ENCODE measurements around the gene ZNF30. TPM values are rescaled to one million over a fixed set of nuclear protein-coding genes. Genes with fewer than 3 reads are reported as not detected.

ZNF30 gene
- 1 to 10 TPM in 3 of 4 donors, under 1 TPM in 1; 0.86 to 2.1 (median 1.6) TPM for total RNA-seq
- 1 to 10 TPM in 2 of 3 donors, under 1 TPM in 1; 0.91 to 6.6 (median 1.9) TPM for polyA plus RNA-seq
- long read RNA-seq, donor 1, partial matches to known transcripts, result 0 of 3 reads
- long read RNA-seq, donor 1, other reads (novel, unspliced or antisense), result 2 of 3 reads
- long read RNA-seq, donor 2, partial matches to known transcripts, result 0 of 7 reads
- long read RNA-seq, donor 2, other reads (novel, unspliced or antisense), result 3 of 7 reads

DNA sequence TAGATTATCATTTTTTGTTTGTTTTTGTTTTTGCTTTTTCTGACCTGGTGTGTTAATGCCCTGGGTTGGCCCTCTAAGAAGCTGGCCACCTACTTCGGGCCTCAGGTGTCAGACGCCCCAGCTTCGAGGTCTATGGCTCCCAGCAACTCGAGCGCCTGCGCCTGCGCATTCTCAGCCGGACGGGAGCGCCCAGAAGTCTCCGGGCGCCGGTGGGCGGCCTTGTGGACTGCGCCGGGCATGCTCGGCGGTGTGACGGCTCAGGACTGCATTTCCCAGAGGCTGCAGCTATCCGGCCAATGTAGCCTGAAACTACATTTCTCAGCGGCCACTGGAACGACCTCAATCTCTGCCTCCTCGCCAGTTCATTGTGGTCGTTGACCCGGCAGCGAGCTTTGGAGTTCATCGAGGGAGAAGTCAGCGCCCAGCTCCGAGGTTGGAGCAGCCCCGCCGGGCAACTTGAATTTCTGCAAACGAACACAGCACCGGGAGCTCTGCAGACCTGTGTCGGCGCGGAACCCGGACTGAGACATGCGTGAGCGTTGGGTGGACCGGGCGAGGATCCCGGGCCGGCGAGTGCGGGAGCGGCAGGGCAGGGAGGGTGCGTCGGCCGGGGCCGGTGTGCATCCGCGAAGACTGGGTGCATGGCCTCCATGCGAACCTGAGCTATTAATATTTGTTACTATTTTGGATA lies at the start of gene ZNF30:
Gene ZNF30, plus strand, starts transcription at position 219 of the 691 bp plus-strand sequence. CDS start 3,045 bp downstream, outside the sequence.
- DNase-seq, result peak; percentile 93 to 96

DNA sequence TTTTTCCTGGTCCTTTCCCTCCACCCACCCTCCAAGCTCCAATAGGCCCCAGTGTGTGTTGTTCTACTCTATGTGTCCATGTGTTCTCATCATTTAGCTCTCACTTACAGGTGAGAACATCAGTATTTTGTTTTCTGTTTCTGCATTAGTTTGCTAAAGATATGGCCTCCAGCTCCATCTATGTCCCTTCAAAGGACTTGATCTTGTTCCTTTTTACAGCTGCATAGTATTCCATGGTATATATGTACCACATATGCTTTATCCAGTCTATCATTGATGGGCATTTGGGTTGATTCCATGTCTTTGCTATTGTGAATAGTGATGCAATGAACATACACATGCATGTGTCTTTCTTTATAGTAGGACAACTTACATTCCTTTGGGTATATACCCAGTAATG lies 47.1 kb upstream of the ZNF30 start:
- Histone ChIP-seq H3K4me1 (no peaks in the 10 kb centered on the region), H3K9me3 (no peaks in the 10 kb centered on the region), H3K27me3 (ENCODE audit: insufficient read depth in 3 of 3, low read length in 2 of 3) (no peaks in the 10 kb centered on the region), H3K36me3 (ENCODE audit: insufficient read depth in 1 of 2, low read depth in 1 of 2) (no peaks in the 10 kb centered on the region), H3K27ac (no peak overlapping the region), H3K4me3 (no peak overlapping the region)
- TF ChIP-seq, protein P1, sequence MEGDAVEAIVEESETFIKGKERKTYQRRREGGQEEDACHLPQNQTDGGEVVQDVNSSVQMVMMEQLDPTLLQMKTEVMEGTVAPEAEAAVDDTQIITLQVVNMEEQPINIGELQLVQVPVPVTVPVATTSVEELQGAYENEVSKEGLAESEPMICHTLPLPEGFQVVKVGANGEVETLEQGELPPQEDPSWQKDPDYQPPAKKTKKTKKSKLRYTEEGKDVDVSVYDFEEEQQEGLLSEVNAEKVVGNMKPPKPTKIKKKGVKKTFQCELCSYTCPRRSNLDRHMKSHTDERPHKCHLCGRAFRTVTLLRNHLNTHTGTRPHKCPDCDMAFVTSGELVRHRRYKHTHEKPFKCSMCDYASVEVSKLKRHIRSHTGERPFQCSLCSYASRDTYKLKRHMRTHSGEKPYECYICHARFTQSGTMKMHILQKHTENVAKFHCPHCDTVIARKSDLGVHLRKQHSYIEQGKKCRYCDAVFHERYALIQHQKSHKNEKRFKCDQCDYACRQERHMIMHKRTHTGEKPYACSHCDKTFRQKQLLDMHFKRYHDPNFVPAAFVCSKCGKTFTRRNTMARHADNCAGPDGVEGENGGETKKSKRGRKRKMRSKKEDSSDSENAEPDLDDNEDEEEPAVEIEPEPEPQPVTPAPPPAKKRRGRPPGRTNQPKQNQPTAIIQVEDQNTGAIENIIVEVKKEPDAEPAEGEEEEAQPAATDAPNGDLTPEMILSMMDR (IDR thresholded peaks at IDR 0.05), result no peak
- DNase-seq (no peak), ATAC-seq (no peak)
- intact Hi-C loops (cut with DNase I), result no loop called here

More for the DNA sequence above, at the start of gene ZNF30:
- TF ChIP-seq, protein P1 (IDR thresholded peaks at IDR 0.05), result no peak
- WGBS, 3 donors, result 0% methylated on average over 53 of the region's 53 CpGs
- peak within 1 kb of the TSS; percentile 73 for H3K27ac ChIP-seq
- intact Hi-C loops (cut with DNase I), result no loop called here
- H3K9me3 ChIP-seq, result no peaks in the 10 kb centered on the region
- H3K27me3 ChIP-seq (ENCODE audit: insufficient read depth in 3 of 3, low read length in 2 of 3), result no peaks in the 10 kb centered on the region
- peak within 1 kb of the TSS; percentile 79 for H3K4me3 ChIP-seq
- peaks cover under 1 to 29% of the 10 kb centered on the region in 2 donors for H3K36me3 ChIP-seq (ENCODE audit: insufficient read depth in 1 of 2, low read depth in 1 of 2)
- ATAC-seq, result peak; percentile 98 to 100 (median 100)
- peaks cover 6% of the 10 kb centered on the region for H3K4me1 ChIP-seq

DNA sequence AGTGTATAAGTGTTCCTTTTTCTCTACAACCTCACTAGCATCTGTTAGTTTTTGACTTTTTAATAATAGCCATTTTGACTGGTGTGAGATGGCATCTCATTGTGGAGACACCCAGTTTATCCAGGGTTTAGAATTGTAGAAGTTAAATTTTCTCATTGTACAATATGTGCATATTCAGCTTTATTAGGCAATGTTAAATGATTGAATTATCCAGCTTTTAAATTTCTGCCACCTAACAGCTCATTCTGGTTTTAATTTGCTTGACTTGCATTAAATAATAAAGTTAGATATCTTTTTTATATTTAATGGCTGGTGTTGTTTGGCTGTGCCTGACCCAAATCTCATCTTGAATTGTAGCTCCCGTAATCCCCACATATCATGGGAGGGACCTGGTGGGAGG lies 46.7 kb upstream of the ZNF30 start:
- WGBS, 3 donors, result 81 to 94% (median 83%) methylated on average over 1 of the region's 1 CpG
- no peaks in the 10 kb centered on the region for H3K36me3 ChIP-seq (ENCODE audit: insufficient read depth in 1 of 2, low read depth in 1 of 2)
- no peak for DNase-seq
- H3K27ac ChIP-seq, result no peak overlapping the region
- ATAC-seq, result no peak
- TF ChIP-seq, protein P1 (IDR thresholded peaks at IDR 0.05), result no peak
- no peaks in the 10 kb centered on the region for H3K9me3 ChIP-seq
- intact Hi-C loops (cut with DNase I), result no loop called here
- H3K4me1 ChIP-seq, result no peaks in the 10 kb centered on the region
- no peak overlapping the region for H3K4me3 ChIP-seq
- no peaks in the 10 kb centered on the region for H3K27me3 ChIP-seq (ENCODE audit: insufficient read depth in 3 of 3, low read length in 2 of 3)

DNA sequence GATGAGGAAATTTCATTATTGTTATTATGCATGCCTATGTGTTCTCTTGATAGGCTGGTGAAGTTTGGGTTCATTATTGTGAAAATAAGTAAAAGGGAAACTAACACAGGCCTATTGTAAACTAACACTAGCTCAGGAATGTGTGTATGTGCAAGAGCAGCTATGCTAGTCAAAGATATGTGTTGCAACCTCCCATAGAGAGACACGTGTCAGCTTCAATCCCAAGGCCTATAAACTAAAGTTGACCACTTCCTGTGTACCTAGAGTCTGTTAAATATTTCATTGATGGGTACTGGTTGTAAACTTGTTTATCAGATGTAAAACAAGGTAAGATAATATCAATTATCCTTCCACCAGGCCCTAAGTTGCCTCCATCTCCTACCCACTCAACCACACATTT lies 44.7 kb upstream of the ZNF30 start:
- ATAC-seq (no peak), DNase-seq (no peak)
- intact Hi-C loops (cut with DNase I), result no loop called here
- H3K36me3 ChIP-seq (ENCODE audit: insufficient read depth in 1 of 2, low read depth in 1 of 2), result no peaks in the 10 kb centered on the region
- 57 to 59% (median 58%) methylated on average over 1 of the region's 1 CpG for WGBS, 3 donors
- no peaks in the 10 kb centered on the region for H3K4me1 ChIP-seq
- no peak overlapping the region for H3K27ac ChIP-seq
- TF ChIP-seq, protein P1 (IDR thresholded peaks at IDR 0.05), result no peak
- H3K27me3 ChIP-seq (ENCODE audit: insufficient read depth in 3 of 3, low read length in 2 of 3), result no peaks in the 10 kb centered on the region
- H3K9me3 ChIP-seq, result peaks cover 7% of the 10 kb centered on the region
- H3K4me3 ChIP-seq, result no peak overlapping the region
